HepG2 (cell line): Measurements from ENCODE around the gene TTBK2. TPM values are rescaled to one million over a fixed set of nuclear protein-coding genes. Genes with fewer than 3 reads are reported as not detected.
A peak's percentile ranks its signal among the peaks of the same experiment; 100 is the strongest.

Source experiments
- ATAC-seq: fragments of 200-7000 bp; cut with Tn5 transposase; 3 replicates; pipeline ENCODE4 v1.9.1; 2020; ENCODE audit warnings: mild to moderate bottlenecking, moderate library complexity
- BruUV-seq: library from RNA; stranded (reverse); fragments of 400-500 nt; replicated peaks from 2 replicates; lab custom pipeline; 2021; lab: Mats Ljungman, UMichigan
- CTCF ChIA-PET: fragments of 300-600 bp; formaldehyde crosslinking; extraction: SDS; loops from one replicate; lab custom pipeline; 2021; ENCODE audit warnings: low total read pairs, inconsistent platforms, low intra/inter-chr PET ratio; lab: Yijun Ruan, JAX
- POLR2A ChIA-PET: fragments of 350-600 bp; sonication (Branson Sonifier 250); formaldehyde crosslinking; loops from one replicate; lab custom pipeline; 2020; ENCODE audit warnings: antibody characterized with exemption, inconsistent platforms; lab: Yijun Ruan, JAX
- DNase-seq: peaks from one replicate; pipeline ENCODE4 v3.0.0-alpha.2; 2015; ENCODE audit warnings: low spot score
- FAIRE-seq: peaks from 3 replicates; lab custom pipeline; 2011; peaks lifted over from hg19 to GRCh38; lab: Jason Lieb, UNC
- H2AFZ ChIP-seq: one replicate; pipeline ENCODE4 v1.6.1; 2011; ENCODE audit warnings: low read length, inconsistent platforms
- H3K27ac ChIP-seq: fragments of 300-600 bp; 3 replicates; pipeline ENCODE4 v1.8.0; 2011; ENCODE audit warnings: mixed run types, mild to moderate bottlenecking, mixed read lengths, low read length, inconsistent platforms; ENCODE audit not compliant: insufficient read depth; ENCODE audit errors: extremely low read length
- H3K27me3 ChIP-seq, 2 experiments: fragments of 200-600 bp in 1 of 2; 2 replicates in 1 of 2; 3 replicates in 1 of 2; pipeline versions ENCODE4 v1.6.0 to v1.8.0; 2011; ENCODE audit warnings: low read length in 2 of 2, mild to moderate bottlenecking in 2 of 2, moderate library complexity in 2 of 2, inconsistent platforms in 1 of 2; ENCODE audit not compliant: insufficient read depth in 2 of 2, control insufficient read depth in 1 of 2
- H3K36me3 ChIP-seq, 2 experiments: fragments of 200-600 bp in 1 of 2; replicated peaks in 1 of 2; 2 replicates in 1 of 2; 3 replicates in 1 of 2; pipeline versions ENCODE4 v1.5.1 to v1.8.0; 2011; ENCODE audit warnings: low read length in 2 of 2, inconsistent platforms in 1 of 2; ENCODE audit not compliant: insufficient read depth in 2 of 2, control insufficient read depth in 1 of 2
- H3K4me1 ChIP-seq: 2 replicates; pipeline ENCODE4 v1.5.1; 2012; ENCODE audit warnings: low read length, inconsistent platforms; ENCODE audit not compliant: insufficient read depth
- H3K4me2 ChIP-seq: 2 replicates; pipeline ENCODE4 v1.6.0; 2011; ENCODE audit warnings: low read depth, low read length, inconsistent platforms
- H3K4me3 ChIP-seq, 3 experiments: fragments of 200-600 bp in 1 of 3; sonication (generic), shearing (Covaris generic) in 1 of 3; replicated peaks in 1 of 3; 2 replicates each; pipeline ENCODE4 v1.5.1; 2011 to 2016; ENCODE audit warnings: low read length in 3 of 3, inconsistent platforms in 2 of 3, low read depth in 2 of 3, mild to moderate bottlenecking in 2 of 3, control low read depth in 1 of 3, mixed read lengths in 1 of 3; ENCODE audit not compliant: insufficient read depth in 1 of 3
- H3K79me2 ChIP-seq: one replicate; pipeline ENCODE4 v1.6.1; 2011; ENCODE audit warnings: low read length, inconsistent platforms; ENCODE audit not compliant: insufficient read depth
- H3K9ac ChIP-seq: 2 replicates; pipeline ENCODE4 v1.6.0; 2011; ENCODE audit warnings: mild to moderate bottlenecking, low read depth, low read length, inconsistent platforms; ENCODE audit not compliant: insufficient read depth
- H3K9me3 ChIP-seq: 2 replicates; pipeline ENCODE4 v1.5.1; 2012; ENCODE audit warnings: mild to moderate bottlenecking, low read length
- H4K20me1 ChIP-seq: 2 replicates; pipeline ENCODE4 v1.6.0; 2011; ENCODE audit warnings: inconsistent platforms, mild to moderate bottlenecking, low read length, moderate library complexity; ENCODE audit not compliant: insufficient read depth
- ETV5 ChIP-seq: IDR thresholded peaks from 2 replicates; pipeline ENCODE4 v1.6.1; 2018; ENCODE audit warnings: missing biosample characterization, missing genetic modification reagents, inconsistent platforms, borderline replicate concordance
- GABPA ChIP-seq, 2 experiments: IDR thresholded peaks; 2 replicates each; pipeline ENCODE4 v1.6.1; 2011 to 2016; ENCODE audit warnings: low read depth in 2 of 2, low read length in 1 of 2, missing biosample characterization in 1 of 2, missing genetic modification characterization in 1 of 2
- KAT8 ChIP-seq: IDR thresholded peaks from 2 replicates; pipeline ENCODE4 v1.6.1; 2016; ENCODE audit warnings: missing genetic modification reagents, missing compliant biosample characterization
- PAXIP1 ChIP-seq: sonication (generic); formaldehyde crosslinking; conservative IDR thresholded peaks from 2 replicates; pipeline ENCODE4 v1.4.0; 2020; ENCODE audit warnings: mild to moderate bottlenecking, missing genetic modification reagents, moderate library complexity
- TP53 ChIP-seq: sonication (generic); formaldehyde crosslinking; conservative IDR thresholded peaks from 2 replicates; pipeline ENCODE4 v1.4.0; 2020; ENCODE audit warnings: missing genetic modification reagents
- ZBTB14 ChIP-seq: sonication (generic); formaldehyde crosslinking; IDR thresholded peaks from 2 replicates; pipeline ENCODE4 v1.4.0; 2020; ENCODE audit warnings: missing genetic modification reagents
- ZNF644 ChIP-seq: IDR thresholded peaks from 2 replicates; pipeline ENCODE4 v1.6.1; 2016; ENCODE audit warnings: low read depth
- ZNF770 ChIP-seq: sonication (generic); formaldehyde crosslinking; IDR thresholded peaks from 2 replicates; pipeline ENCODE4 v1.5.0; 2020; ENCODE audit warnings: mild to moderate bottlenecking, missing genetic modification reagents
- WGBS: methylation state at CpG from one replicate; pipeline ENCODE4 v1.1.6; 2017; ENCODE audit warnings: low lambda C conversion rate; 5-methylcytosine and 5-hydroxymethylcytosine counted together
- in situ Hi-C: cut with HindIII; loops from 2 replicates; pipeline ENCODE4 v1.10.0; 2017; ENCODE audit warnings: low pct_unique_long_range_greater_than_20kb; ENCODE audit not compliant: extremely low pct_ligation_motif_present
- intact Hi-C: fragments of 100-400 bp; cut with micrococcal nuclease; formaldehyde crosslinking; loops from one replicate; pipeline ENCODE4 v1.10.0; 2022; ENCODE audit not compliant: unreplicated experiment
- polyA plus RNA-seq, 8 experiments: library from polyadenylated mRNA; depleted of rRNA in 3 of 8; stranded (reverse) in 7 of 8; unstranded in 1 of 8; fragments of >200 nt; fragmentation: Illumina TruSeq in 4 of 8; extraction: Trizol in 4 of 8; gene quantifications; 2 replicates each; pipeline versions ENCODE4 v1.2.1 to v1.2.3, GENCODE V29; 2011 to 2016; ENCODE audit warnings: low read depth in 4 of 8, missing spikeins in 1 of 8, mixed read lengths in 1 of 8; ENCODE audit not compliant: insufficient read depth in 1 of 8
- total RNA-seq, 5 experiments: library from RNA; depleted of rRNA; stranded (reverse); fragments of >200 nt; fragmentation: Illumina TruSeq; extraction: Trizol; gene quantifications; 2 replicates each; pipeline ENCODE4 v1.2.3, GENCODE V29; 2016; ENCODE audit warnings: low read depth in 1 of 5

The TTBK2 gene
- total and polyA plus RNA-seq, 2 of the 13 experiments (the other 11 are each of a cell fraction or from before 2014, with no cell fraction given): 5.1 to 7.4 TPM

GRCh38 chr15:42707873-42708544 lies 212.6 kb downstream of the TTBK2 start:
- Histone ChIP-seq H2AFZ (no peak overlapping the region), H3K36me3 (0 out of 5 replicates have a peak, but pooled peaks cover 0 to 1% of the 10 kb centered on the region in 2 experiments), H3K79me2 (no peaks in the 10 kb centered on the region), H3K4me1 (peaks cover 17% of the 10 kb centered on the region), H3K9me3 (no peaks in the 10 kb centered on the region), H4K20me1 (no peaks in the 10 kb centered on the region), H3K27ac (peak overlapping the region; percentile 31), H3K27me3 (no peaks in the 10 kb centered on the region), H3K4me3 (no peak overlapping the region), H3K9ac (no peak overlapping the region), H3K4me2 (no peak overlapping the region)
- POLR2A ChIA-PET: no interaction called here
- ATAC-seq: no peak; the same call in 2 of the 3 replicates
- BruUV-seq: no TSS peak
- DNase-seq: peak; percentile 9
- CTCF ChIA-PET: no interaction called here
- 81% methylated on average over 3 of the region's 3 CpGs for WGBS
- in situ Hi-C loops (loop anchor here (25.0 kb wide), 1 partner anchor 504 kb away; the partner anchor contains the start of gene EPB42), intact Hi-C loops (no loop called here)
- no peak for FAIRE-seq
- no peak for TF ChIP-seq GABPA (IDR thresholded peaks at IDR 0.05; ENCODE audit: low read depth, low read length)
- TF ChIP-seq GABPA (CRISPR knock-in tag; IDR thresholded peaks at IDR 0.05; ENCODE audit: low read depth): 0 out of 2 replicates have a peak, but pooled peaks have one; percentile 33
- peak; percentile 73; the same call in 1 of the 2 replicates for TF ChIP-seq ZNF770 (CRISPR knock-in tag)
- TF ChIP-seq ZBTB14 (CRISPR knock-in tag): no peak
- TF ChIP-seq KAT8 (CRISPR knock-in tag): 0 out of 2 replicates have a peak, but pooled peaks have one; percentile 21
- peak; percentile 53; the same call in 1 of the 2 replicates for TF ChIP-seq ETV5 (CRISPR knock-in tag)
- peak; percentile 39; the same call in 1 of the 2 replicates for TF ChIP-seq ZNF644 (CRISPR knock-in tag)
- 0 out of 2 replicates have a peak, but pooled peaks have one; percentile 30 for TF ChIP-seq PAXIP1
- TF ChIP-seq TP53 (CRISPR knock-in tag): no peak
